22Rv1 (cell line): ENCODE results near the gene CALHM6.

ENCODE experiments used
- CTCF ChIP-seq: fragments of 450-650 bp; IDR thresholded peaks from 2 replicates; pipeline ENCODE4 v1.5.1; 2017; ENCODE audit warnings: mild to moderate bottlenecking
- ZFX ChIP-seq: fragments of 450-650 bp; IDR thresholded peaks from 2 replicates; pipeline ENCODE4 v1.6.1; 2017; ENCODE audit warnings: antibody characterized with exemption, borderline replicate concordance

- TF ChIP-seq CTCF (no peak), ZFX (no peak)
These were observed 13.6 kb upstream of the CALHM6 start for GRCh38 chr6:116447496-116448011.
